Hepatocyte (in vitro differentiated cells): ENCODE measurements around the gene CISH.

Source experiments
- EZH2 ChIP-seq: fragments of 200-600 bp; sonication (generic); IDR thresholded peaks from 2 replicates; pipeline ENCODE4 v1.6.1; 2016; ENCODE audit warnings: antibody characterized with exemption, mild to moderate bottlenecking, borderline replicate concordance
- EZH2phosphoT487 ChIP-seq: fragments of 200-600 bp; sonication (generic); IDR thresholded peaks from one replicate; pipeline ENCODE4 v1.6.1; 2018; ENCODE audit warnings: antibody characterized with exemption, mild to moderate bottlenecking, low read depth, moderate library complexity; ENCODE audit not compliant: unreplicated experiment, severe bottlenecking
- TF ChIP-seq, protein P1 (sequence below): fragments of 200-600 bp; sonication (generic); IDR thresholded peaks from 2 replicates; pipeline ENCODE4 v1.5.1; 2016; ENCODE audit warnings: antibody characterized with exemption, mild to moderate bottlenecking; ENCODE audit not compliant: poor library complexity

DNA sequence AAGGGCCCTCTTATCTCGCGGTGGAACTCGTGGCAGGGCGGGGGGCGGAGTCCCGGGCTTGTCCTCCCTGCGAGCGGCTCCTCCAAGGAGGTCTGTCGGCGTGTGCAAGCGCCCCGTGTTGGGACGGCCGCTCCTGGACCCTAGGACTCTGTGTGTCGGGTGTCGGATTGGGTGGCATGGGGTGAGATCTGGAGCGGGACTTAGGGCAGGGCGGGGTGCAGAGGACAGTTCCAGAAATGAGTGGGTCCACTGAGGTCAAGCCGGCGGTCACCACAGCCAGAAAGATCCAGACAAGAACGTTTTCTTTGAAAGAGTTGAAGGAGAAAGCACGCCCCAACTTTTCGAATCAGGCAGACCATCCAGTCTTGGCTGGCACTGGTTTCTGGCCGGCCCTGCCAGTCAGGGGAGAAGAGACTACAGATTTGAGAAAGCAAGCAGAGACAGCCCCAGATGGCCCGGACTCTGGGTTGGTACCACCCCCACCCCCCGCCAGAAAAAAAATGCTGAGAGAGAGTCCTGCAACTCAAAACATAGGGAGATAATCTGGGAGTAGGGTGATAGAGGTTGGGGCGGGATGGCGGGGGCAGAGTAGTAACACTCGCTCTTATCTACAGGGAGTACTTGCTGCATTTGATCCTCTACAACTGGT, 784 bp upstream of the CISH start:
- TF ChIP-seq, protein P1, sequence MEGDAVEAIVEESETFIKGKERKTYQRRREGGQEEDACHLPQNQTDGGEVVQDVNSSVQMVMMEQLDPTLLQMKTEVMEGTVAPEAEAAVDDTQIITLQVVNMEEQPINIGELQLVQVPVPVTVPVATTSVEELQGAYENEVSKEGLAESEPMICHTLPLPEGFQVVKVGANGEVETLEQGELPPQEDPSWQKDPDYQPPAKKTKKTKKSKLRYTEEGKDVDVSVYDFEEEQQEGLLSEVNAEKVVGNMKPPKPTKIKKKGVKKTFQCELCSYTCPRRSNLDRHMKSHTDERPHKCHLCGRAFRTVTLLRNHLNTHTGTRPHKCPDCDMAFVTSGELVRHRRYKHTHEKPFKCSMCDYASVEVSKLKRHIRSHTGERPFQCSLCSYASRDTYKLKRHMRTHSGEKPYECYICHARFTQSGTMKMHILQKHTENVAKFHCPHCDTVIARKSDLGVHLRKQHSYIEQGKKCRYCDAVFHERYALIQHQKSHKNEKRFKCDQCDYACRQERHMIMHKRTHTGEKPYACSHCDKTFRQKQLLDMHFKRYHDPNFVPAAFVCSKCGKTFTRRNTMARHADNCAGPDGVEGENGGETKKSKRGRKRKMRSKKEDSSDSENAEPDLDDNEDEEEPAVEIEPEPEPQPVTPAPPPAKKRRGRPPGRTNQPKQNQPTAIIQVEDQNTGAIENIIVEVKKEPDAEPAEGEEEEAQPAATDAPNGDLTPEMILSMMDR, result no peak
- TF ChIP-seq EZH2 (no peak), EZH2phosphoT487 (no peak)
